ENCODE measurements around the gene ZRANB1. TPM values are rescaled to one million over a fixed set of nuclear protein-coding genes. Genes with fewer than 3 reads are reported as not detected.

Gene ZRANB1
- total RNA-seq, 1 donor from 2014 or later = 18.7 TPM

- H3K27me3 ChIP-seq (ENCODE audit: low read depth) = no peaks in the 10 kb centered on the region
- intact Hi-C loops (cut with DNase I) = no loop called here
- no peak for TF ChIP-seq CTCF (IDR thresholded peaks at IDR 0.05)
- no peak for ATAC-seq
- no peak overlapping the region for H3K27ac ChIP-seq
- DNase-seq = peak; percentile 28
- H3K36me3 ChIP-seq = peaks cover 60% of the 10 kb centered on the region
- H3K9me3 ChIP-seq = no peaks in the 10 kb centered on the region
- peaks cover 35% of the 10 kb centered on the region for H3K4me1 ChIP-seq
- no peak overlapping the region for H3K4me3 ChIP-seq
Measured at GRCh38 chr10:125005312-125006187, 63.6 kb downstream of the ZRANB1 start.

DNA sequence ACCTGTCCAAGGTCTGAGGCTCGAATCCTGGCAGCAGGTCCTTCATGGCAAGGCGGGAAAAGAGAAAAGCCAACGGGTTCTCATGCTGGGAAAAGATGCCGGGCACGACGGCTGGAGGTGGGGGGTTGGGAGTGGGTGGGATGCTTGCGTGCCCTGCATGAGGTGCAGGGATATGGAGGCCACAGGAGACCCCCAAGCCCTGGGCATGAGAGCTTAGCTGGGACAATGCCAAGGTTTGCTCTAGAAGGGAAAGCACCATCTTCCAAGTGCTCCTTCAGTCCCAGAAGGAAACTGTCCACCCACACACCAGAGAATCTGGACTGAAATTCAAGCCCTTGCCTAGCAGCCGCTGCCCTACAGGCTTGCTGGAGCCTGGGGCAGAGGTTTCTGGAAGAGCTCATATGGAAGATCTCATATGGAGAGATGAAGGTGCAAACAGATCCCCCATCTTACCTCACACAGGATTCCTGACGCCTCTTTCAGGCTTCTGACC lies 64.3 kb downstream of the ZRANB1 start:
- Histone ChIP-seq H3K27ac (no peak overlapping the region), H3K4me3 (no peak overlapping the region), H3K9me3 (no peaks in the 10 kb centered on the region), H3K4me1 (peaks cover 28% of the 10 kb centered on the region), H3K36me3 (peaks cover 54% of the 10 kb centered on the region), H3K27me3 (ENCODE audit: low read depth) (no peaks in the 10 kb centered on the region)
- no peak for TF ChIP-seq CTCF (IDR thresholded peaks at IDR 0.05)
- no peak for DNase-seq
- no peak for ATAC-seq
- intact Hi-C loops (cut with DNase I) = no loop called here

DNA sequence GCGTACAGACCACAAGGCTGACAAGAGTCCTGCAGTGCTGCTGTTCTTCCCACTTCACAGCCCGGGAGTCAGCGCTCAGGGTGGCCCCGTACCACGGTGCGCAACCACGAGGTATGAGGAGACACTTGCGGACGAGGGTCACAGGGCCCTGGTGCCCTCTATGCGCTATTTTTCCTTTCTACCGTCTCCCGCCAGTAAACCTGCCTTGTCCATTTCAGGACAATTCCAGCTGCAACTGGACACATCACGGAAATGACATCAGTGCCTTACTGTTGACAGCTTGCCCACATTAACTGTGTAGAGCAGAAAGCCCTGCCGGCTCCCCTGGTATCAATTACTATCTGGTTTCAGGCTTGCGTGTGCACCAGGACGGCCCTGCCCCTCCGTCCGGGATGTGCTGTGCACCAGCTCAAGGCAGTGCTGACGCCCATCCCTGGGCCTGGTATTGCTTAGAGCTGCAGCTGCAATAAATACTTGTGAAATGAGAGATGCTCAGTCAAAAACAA lies 65.1 kb downstream of the ZRANB1 start:
- Histone ChIP-seq H3K9me3 (no peaks in the 10 kb centered on the region), H3K36me3 (peaks cover 47% of the 10 kb centered on the region), H3K4me3 (no peak overlapping the region), H3K27me3 (ENCODE audit: low read depth) (no peaks in the 10 kb centered on the region), H3K27ac (no peak overlapping the region), H3K4me1 (peaks cover 20% of the 10 kb centered on the region)
- intact Hi-C loops (cut with DNase I) = no loop called here
- no peak for TF ChIP-seq CTCF (IDR thresholded peaks at IDR 0.05)
- DNase-seq (peak; percentile 43), ATAC-seq (no peak)

- no peak for DNase-seq
- Histone ChIP-seq H3K27me3 (ENCODE audit: low read depth) (no peaks in the 10 kb centered on the region), H3K4me3 (no peak overlapping the region), H3K4me1 (peaks cover 16% of the 10 kb centered on the region), H3K27ac (no peak overlapping the region), H3K9me3 (no peaks in the 10 kb centered on the region), H3K36me3 (peaks cover 46% of the 10 kb centered on the region)
- ATAC-seq = no peak
- TF ChIP-seq CTCF (IDR thresholded peaks at IDR 0.05) = no peak
- intact Hi-C loops (cut with DNase I) = no loop called here
Measured at GRCh38 chr10:125007436-125007835, 65.5 kb downstream of the ZRANB1 start.

DNA sequence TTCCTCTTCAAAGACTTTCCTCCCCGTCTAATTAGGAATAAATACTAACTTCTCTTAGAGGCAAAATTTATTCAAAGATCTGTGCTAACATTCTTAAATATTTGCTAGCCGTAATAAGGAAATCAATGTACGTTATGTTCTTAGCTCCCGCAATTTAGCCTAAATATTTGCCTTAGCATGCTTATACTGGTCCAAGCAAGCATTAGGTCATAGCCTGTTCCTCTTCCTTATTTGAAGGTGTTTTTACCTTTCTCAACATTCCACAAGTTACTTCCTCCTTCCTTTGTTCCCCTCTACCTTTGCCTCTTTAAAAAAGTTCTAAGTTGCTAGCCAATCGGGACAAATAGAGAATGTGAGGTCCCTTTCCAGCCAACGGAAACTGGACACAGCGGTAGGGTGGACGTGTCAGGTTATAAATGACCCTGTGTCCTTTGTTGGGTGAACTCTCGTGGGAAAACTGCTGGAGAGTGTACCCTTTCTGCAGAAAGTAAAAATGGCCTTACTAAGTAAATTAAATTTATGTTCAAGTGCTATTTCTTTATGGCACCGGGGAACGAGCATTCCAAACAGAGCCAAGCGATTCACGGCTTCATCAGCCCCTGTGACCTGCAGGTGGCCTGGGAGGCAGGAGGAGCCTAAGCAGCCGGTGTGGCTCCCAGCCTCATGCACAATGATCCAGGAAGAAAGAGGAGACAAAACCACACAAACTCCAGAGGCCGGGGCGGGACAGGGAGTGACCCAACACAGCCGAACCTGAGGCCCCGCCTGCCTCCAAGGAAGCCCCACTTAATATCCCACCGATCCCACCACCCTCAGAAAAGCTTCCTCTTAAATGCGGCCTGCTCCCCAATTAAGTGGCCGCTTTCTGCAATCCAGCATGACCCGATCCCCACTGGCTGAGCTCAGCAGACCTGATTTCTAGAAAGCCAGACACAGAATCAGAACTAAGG lies 67.0 kb downstream of the ZRANB1 start:
- Histone ChIP-seq H3K4me3 (no peak overlapping the region), H3K9me3 (no peaks in the 10 kb centered on the region), H3K36me3 (peaks cover 34% of the 10 kb centered on the region), H3K4me1 (peaks cover 13% of the 10 kb centered on the region), H3K27me3 (ENCODE audit: low read depth) (no peaks in the 10 kb centered on the region), H3K27ac (no peak overlapping the region)
- ATAC-seq (peak in 1 of 2 donors; percentile 14), DNase-seq (peak; percentile 53)
- intact Hi-C loops (cut with DNase I) = no loop called here
- no peak for TF ChIP-seq CTCF (IDR thresholded peaks at IDR 0.05)

All from lower lobe of right lung (tissue), 2 donors.